H9 (cell line): ENCODE data around the gene ING5. TPM values are rescaled to one million over a fixed set of nuclear protein-coding genes. Genes with fewer than 3 reads are reported as not detected.

Experiments used
- DNase-seq: peaks from one replicate; pipeline ENCODE4 v3.0.0-alpha.2; 2017
- H2AFZ ChIP-seq: one replicate; pipeline ENCODE4 v1.6.1; 2013; ENCODE audit warnings: mild to moderate bottlenecking, low read length, control low read depth, moderate library complexity
- H2AK5ac ChIP-seq: 2 replicates; pipeline ENCODE4 v1.6.1; 2013; ENCODE audit warnings: low read length, control low read depth, mixed read lengths; ENCODE audit not compliant: insufficient read length
- H2BK120ac ChIP-seq: one replicate; pipeline ENCODE4 v1.6.1; 2013; ENCODE audit warnings: low read depth, mild to moderate bottlenecking, low read length, control low read depth, inconsistent platforms; ENCODE audit not compliant: poor library complexity, severe bottlenecking
- H2BK12ac ChIP-seq: 2 replicates; pipeline ENCODE4 v1.6.1; 2013; ENCODE audit warnings: low read length, control low read depth, mixed read lengths, low read depth; ENCODE audit not compliant: insufficient read length
- H2BK15ac ChIP-seq: 2 replicates; pipeline ENCODE4 v1.6.1; 2013; ENCODE audit warnings: low read depth, low read length, control low read depth
- H2BK20ac ChIP-seq: one replicate; pipeline ENCODE4 v1.6.1; 2013; ENCODE audit warnings: low read depth, mild to moderate bottlenecking, low read length, control low read depth, inconsistent platforms; ENCODE audit not compliant: poor library complexity, severe bottlenecking
- H2BK5ac ChIP-seq: 2 replicates; pipeline ENCODE4 v1.6.1; 2013; ENCODE audit warnings: low read length, control low read depth, mixed read lengths; ENCODE audit not compliant: insufficient read length
- H3K14ac ChIP-seq: 2 replicates; pipeline ENCODE4 v1.6.1; 2013; ENCODE audit warnings: low read length, control low read depth; ENCODE audit not compliant: insufficient read depth
- H3K18ac ChIP-seq: 2 replicates; pipeline ENCODE4 v1.6.1; 2013; ENCODE audit warnings: low read depth, mild to moderate bottlenecking, mixed read lengths, low read length, control low read depth; ENCODE audit not compliant: insufficient read length
- H3K23ac ChIP-seq: 2 replicates; pipeline ENCODE4 v1.6.1; 2013; ENCODE audit warnings: low read length, control low read depth, mixed read lengths, low read depth; ENCODE audit not compliant: insufficient read length
- H3K23me2 ChIP-seq: 2 replicates; pipeline ENCODE4 v1.6.1; 2013; ENCODE audit warnings: low read depth, mild to moderate bottlenecking, mixed read lengths, low read length, control low read depth; ENCODE audit not compliant: insufficient read length, poor library complexity, severe bottlenecking
- H3K27ac ChIP-seq: 2 replicates; pipeline ENCODE4 v1.5.1; 2013; ENCODE audit warnings: low read length, control low read depth, mixed read lengths, low read depth; ENCODE audit not compliant: insufficient read length
- H3K27me3 ChIP-seq: 2 replicates; pipeline ENCODE4 v1.6.1; 2013; ENCODE audit warnings: low read length, control low read depth, inconsistent platforms; ENCODE audit not compliant: insufficient read depth
- H3K4ac ChIP-seq: 2 replicates; pipeline ENCODE4 v1.6.1; 2013; ENCODE audit warnings: low read depth, mild to moderate bottlenecking, control low read depth, inconsistent platforms, low read length, moderate library complexity
- H3K4me1 ChIP-seq: 2 replicates; pipeline ENCODE4 v1.6.1; 2013; ENCODE audit warnings: low read length, control low read depth, inconsistent platforms; ENCODE audit not compliant: insufficient read depth
- H3K4me2 ChIP-seq: 2 replicates; pipeline ENCODE4 v1.6.1; 2013; ENCODE audit warnings: low read length, control low read depth, mixed read lengths; ENCODE audit not compliant: insufficient read length, insufficient read depth
- H3K56ac ChIP-seq: 2 replicates; pipeline ENCODE4 v1.6.1; 2013; ENCODE audit warnings: low read depth, mild to moderate bottlenecking, mixed read lengths, low read length, control low read depth; ENCODE audit not compliant: insufficient read length
- H3K79me1 ChIP-seq: 2 replicates; pipeline ENCODE4 v1.6.1; 2013; ENCODE audit warnings: low read depth, mild to moderate bottlenecking, moderate library complexity, low read length, control low read depth, inconsistent platforms; ENCODE audit not compliant: insufficient read depth, poor library complexity, severe bottlenecking
- H3K79me2 ChIP-seq: 2 replicates; pipeline ENCODE4 v1.6.1; 2013; ENCODE audit warnings: low read length, control low read depth, inconsistent platforms; ENCODE audit not compliant: insufficient read depth
- H3K9ac ChIP-seq: 2 replicates; pipeline ENCODE4 v1.6.1; 2013; ENCODE audit warnings: low read length, control low read depth, mixed read lengths; ENCODE audit not compliant: insufficient read length; ENCODE audit errors: extremely low read depth
- H3K9me3 ChIP-seq: one replicate; pipeline ENCODE4 v1.6.1; 2013; ENCODE audit warnings: low read depth, low read length, inconsistent platforms; ENCODE audit not compliant: control insufficient read depth
- H3T11ph ChIP-seq: one replicate; pipeline ENCODE4 v1.6.1; 2013; ENCODE audit warnings: mild to moderate bottlenecking, low read length, control low read depth, inconsistent platforms
- H4K20me1 ChIP-seq: one replicate; pipeline ENCODE4 v1.6.1; 2013; ENCODE audit not compliant: control insufficient read depth, insufficient read length, insufficient read depth
- H4K5ac ChIP-seq: 2 replicates; pipeline ENCODE4 v1.6.1; 2013; ENCODE audit warnings: low read depth, mild to moderate bottlenecking, mixed read lengths, low read length, control low read depth; ENCODE audit not compliant: insufficient read length
- H4K8ac ChIP-seq: replicated peaks from 2 replicates; pipeline ENCODE4 v1.6.1; 2013; ENCODE audit warnings: low read length, control low read depth, mixed read lengths, low read depth; ENCODE audit not compliant: insufficient read length
- H4K91ac ChIP-seq: 2 replicates; pipeline ENCODE4 v1.6.1; 2013; ENCODE audit warnings: low read depth, mild to moderate bottlenecking, moderate library complexity, mixed read lengths, low read length, control low read depth; ENCODE audit not compliant: insufficient read length
- H3K27ac Mint-ChIP-seq, 3 experiments: 2 replicates in 2 of 3; 3 replicates in 1 of 3; pipeline ENCODE4 v1.8.0; 2020 to 2021; ENCODE audit warnings: mixed read lengths in 3 of 3, mild to moderate bottlenecking in 1 of 3, moderate library complexity in 1 of 3
- H3K27me3 Mint-ChIP-seq: 2 replicates; pipeline ENCODE4 v1.8.0; 2021; ENCODE audit warnings: low read depth, mild to moderate bottlenecking, moderate library complexity, mixed read lengths
- H3K36me3 Mint-ChIP-seq, 3 experiments: 2 replicates in 2 of 3; 3 replicates in 1 of 3; pipeline ENCODE4 v1.8.0; 2020 to 2021; ENCODE audit warnings: low read depth in 3 of 3, mixed read lengths in 3 of 3; ENCODE audit not compliant: insufficient read depth in 1 of 3
- H3K4me1 Mint-ChIP-seq, 2 experiments: 2 replicates each; pipeline ENCODE4 v1.8.0; 2020; ENCODE audit warnings: mixed read lengths in 2 of 2
- H3K4me3 Mint-ChIP-seq, 2 experiments: 2 replicates in 1 of 2; 3 replicates in 1 of 2; pipeline ENCODE4 v1.8.0; 2020 to 2021; ENCODE audit warnings: mild to moderate bottlenecking in 2 of 2, mixed read lengths in 2 of 2, moderate library complexity in 1 of 2
- H3K9me3 Mint-ChIP-seq, 2 experiments: 2 replicates in 1 of 2; 3 replicates in 1 of 2; pipeline ENCODE4 v1.8.0; 2020; ENCODE audit warnings: mild to moderate bottlenecking in 2 of 2, mixed read lengths in 2 of 2, moderate library complexity in 1 of 2
- CTCF ChIP-seq: fragments of 200-600 bp; sonication (generic); conservative IDR thresholded peaks from 3 replicates; pipeline ENCODE4 v1.8.0; 2021; ENCODE audit warnings: antibody characterized with exemption, mild to moderate bottlenecking
- WGBS: extraction: QIAGEN DNeasy Blood & Tissue Kit; methylation state at CpG from one replicate; pipeline ENCODE4 v1.1.7; 2013; ENCODE audit warnings: missing lambda C conversion rate, low lambda C conversion rate, mixed read lengths; ENCODE audit not compliant: insufficient read length; ENCODE audit errors: extremely low coverage; 5-methylcytosine and 5-hydroxymethylcytosine counted together
- total RNA-seq: library from RNA; stranded (reverse); gene quantifications from 2 replicates; pipeline ENCODE4 v1.2.1, GENCODE V29; 2021

The ING5 gene
- total RNA-seq, 1 experiment from 2014 or later = 66.0 TPM

DNA sequence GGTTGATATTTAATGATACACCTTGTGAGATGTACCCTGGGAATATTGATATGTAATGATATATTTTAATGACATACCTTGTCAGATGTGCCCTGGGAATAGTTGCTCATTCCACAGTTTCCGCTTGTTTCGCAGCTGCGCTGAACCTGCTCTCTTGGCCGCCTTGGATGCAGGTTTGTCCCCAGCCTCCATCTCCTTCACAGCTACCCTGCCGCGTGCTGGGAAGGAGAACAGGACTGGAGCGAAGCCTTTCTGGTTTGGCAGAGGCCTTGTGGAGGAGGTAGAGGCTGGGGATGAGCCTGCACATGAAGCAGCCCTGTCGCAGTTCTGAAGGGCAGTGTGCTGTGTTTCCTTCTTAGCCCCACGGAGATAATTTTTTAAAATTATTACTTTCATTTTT, 49.7 kb upstream of the ING5 start:
- Histone ChIP-seq H4K8ac (no peak overlapping the region), H4K20me1 (no peaks in the 10 kb centered on the region), H3K4ac (no peak overlapping the region), H2BK5ac (no peak overlapping the region), H3K79me2 (peaks cover 10% of the 10 kb centered on the region; the same call in 1 of the 2 replicates), H2BK20ac (no peak overlapping the region), H2AFZ (no peak overlapping the region), H2AK5ac (no peak overlapping the region), H3K9me3 (no peaks in the 10 kb centered on the region), H2BK15ac (no peak overlapping the region), H3K56ac (no peak overlapping the region), H3K23me2 (no peaks in the 10 kb centered on the region), H3K27me3 (no peaks in the 10 kb centered on the region), H3K4me2 (no peak overlapping the region), H2BK120ac (no peak overlapping the region), H3T11ph (no peak overlapping the region), H3K14ac (no peak overlapping the region), H4K91ac (no peak overlapping the region), H3K18ac (no peak overlapping the region), H3K4me1 (peaks cover 4% of the 10 kb centered on the region; the same call in 1 of the 2 replicates), H3K79me1 (peaks cover 8% of the 10 kb centered on the region), H3K27ac (no peak overlapping the region), H3K9ac (no peak overlapping the region), H3K23ac (no peak overlapping the region), H4K5ac (no peak overlapping the region), H2BK12ac (no peak overlapping the region)
- no peaks in the 10 kb centered on the region for H3K27me3 Mint-ChIP-seq
- no CpG with 5 or more reads among the region's 9 CpGs for WGBS
- DNase-seq = no peak
- H3K9me3 Mint-ChIP-seq = no peaks in the 10 kb centered on the region
- H3K36me3 Mint-ChIP-seq = peaks cover 30 to 56% (median 51%) of the 10 kb centered on the region in 3 experiments
- H3K4me3 Mint-ChIP-seq = no peak overlapping the region
- peak overlapping the region in 1 of 3 experiments; percentile 44; a peak in 1 of 7 replicates for H3K27ac Mint-ChIP-seq
- H3K4me1 Mint-ChIP-seq = peaks cover 17 to 26% of the 10 kb centered on the region in 2 experiments
- no peak for TF ChIP-seq CTCF
